GM13977 (cell line): ENCODE results near the gene PPIL3.

Experiments used
- DNase-seq: peaks from one replicate; pipeline ENCODE4 v3.0.0; 2012; ENCODE audit warnings: low spot score
- CTCF ChIP-seq: IDR thresholded peaks from 2 replicates; pipeline ENCODE4 v1.5.1; 2012; ENCODE audit warnings: mild to moderate bottlenecking, control low read depth; ENCODE audit not compliant: insufficient read depth; ENCODE audit errors: extremely low read depth, missing control alignments
- in situ Hi-C: fragments of 300-500 bp; cut with MboI; formaldehyde crosslinking; loops from one replicate; pipeline ENCODE4 v1.12.0; 2022; ENCODE audit warnings: low sequenced_read_pairs, low pct_unique_long_range_greater_than_20kb, mixed read lengths, inconsistent platforms; ENCODE audit not compliant: unreplicated experiment

The PPIL3 gene

GRCh38 chr2:200888704-200889625 is at the start of gene PPIL3, which contains the start of gene NIF3L1:
Gene PPIL3 (minus strand): TSS chr2:200889077. CDS start chr2:200887615, 1,462 bp downstream.
Gene NIF3L1 (plus strand): TSS chr2:200889371. CDS start chr2:200891944, 2,573 bp downstream.
- DNase-seq, result peak; percentile 86
- no peak for TF ChIP-seq CTCF
- in situ Hi-C loops, result no loop called here

GRCh38 chr2:200930947-200931626 is 42.2 kb upstream of the PPIL3 start:
- in situ Hi-C loops, result no loop called here
- TF ChIP-seq CTCF, result no peak
- DNase-seq, result no peak

- DNase-seq, result no peak
- in situ Hi-C loops, result no loop called here
- TF ChIP-seq CTCF, result no peak
These were observed 40.7 kb upstream of the PPIL3 start for GRCh38 chr2:200929334-200930249.

- no peak for TF ChIP-seq CTCF
- no peak for DNase-seq
These were observed 33.6 kb upstream of the PPIL3 start for GRCh38 chr2:200922439-200922838.

GRCh38 chr2:200913654-200914053 is 24.8 kb upstream of the PPIL3 start:
- TF ChIP-seq CTCF, result no peak
- in situ Hi-C loops, result no loop called here
- DNase-seq, result no peak

More at GRCh38 chr2:200922439-200922838, 33.6 kb upstream of the PPIL3 start:
- in situ Hi-C loops, result no loop called here

- TF ChIP-seq CTCF, result no peak
- no peak for DNase-seq
- in situ Hi-C loops, result loop anchor here (5.0 to 10.0 kb wide), 3 partner anchors 165 to 325 kb away; partner anchors contain the start of genes HYCC2 and NDUFB3
These were observed 21.1 kb upstream of the PPIL3 start for GRCh38 chr2:200909958-200910357.
